ENCODE results near the gene BRSK2.

BRSK2 gene

DNA sequence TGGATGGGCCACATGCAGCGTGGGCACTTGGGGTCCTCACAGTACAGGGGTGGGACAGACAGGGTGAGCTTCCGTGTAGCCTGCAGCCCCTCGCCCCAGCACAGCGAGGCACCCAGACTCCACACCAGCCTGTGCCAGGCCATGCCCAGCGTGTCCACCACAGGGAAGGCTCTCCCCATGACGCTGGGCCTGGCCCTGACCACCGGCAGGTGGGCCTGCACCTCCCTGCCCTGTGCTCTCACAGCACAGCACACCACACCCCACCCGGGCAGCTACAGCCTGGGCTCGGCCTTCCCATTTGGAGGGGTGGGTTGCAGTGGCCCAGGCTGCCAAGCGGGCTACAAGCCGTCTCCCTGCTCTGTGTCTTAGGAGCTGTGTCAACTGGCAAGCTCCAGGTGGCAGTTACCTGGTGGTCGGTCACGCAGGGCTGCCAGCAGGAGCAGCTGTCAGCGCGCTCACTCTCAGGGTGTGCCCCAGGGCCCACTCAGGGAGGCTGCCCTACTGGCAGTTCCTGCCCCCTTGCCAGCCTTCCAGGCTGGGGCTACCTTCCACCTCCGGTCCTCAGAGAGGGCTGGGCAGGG is 92.2 kb downstream of the BRSK2 start:
- Histone ChIP-seq H3K79me2 (ENCODE audit: low read length) (no peaks in the 10 kb centered on the region), H3K4me1 (ENCODE audit: low read length) (no peaks in the 10 kb centered on the region), H3K27ac (ENCODE audit: low read length) (no peak overlapping the region), H3K9ac (ENCODE audit: low read length) (no peak overlapping the region), H3K9me3 (replicated peaks; ENCODE audit: insufficient read depth, low read length) (no peaks in the 10 kb centered on the region), H3K4me2 (ENCODE audit: low read depth, low read length) (no peak overlapping the region), H3K27me3 (replicated peaks; ENCODE audit: insufficient read depth, low read length) (no peaks in the 10 kb centered on the region), H3K9me2 (replicated peaks; ENCODE audit: insufficient read depth, low read length) (no peaks in the 10 kb centered on the region), H3K36me3 (replicated peaks; ENCODE audit: insufficient read depth, low read length) (no peaks in the 10 kb centered on the region), H3K4me3 (ENCODE audit: low read length) (no peak overlapping the region), H4K20me1 (ENCODE audit: insufficient read depth, low read length) (no peaks in the 10 kb centered on the region), H2AFZ (ENCODE audit: low read length) (no peak overlapping the region), H3F3A (ENCODE audit: insufficient read depth, low read length) (no peaks in the 10 kb centered on the region)
- DNase-seq: no peak
- TF ChIP-seq, protein P1, sequence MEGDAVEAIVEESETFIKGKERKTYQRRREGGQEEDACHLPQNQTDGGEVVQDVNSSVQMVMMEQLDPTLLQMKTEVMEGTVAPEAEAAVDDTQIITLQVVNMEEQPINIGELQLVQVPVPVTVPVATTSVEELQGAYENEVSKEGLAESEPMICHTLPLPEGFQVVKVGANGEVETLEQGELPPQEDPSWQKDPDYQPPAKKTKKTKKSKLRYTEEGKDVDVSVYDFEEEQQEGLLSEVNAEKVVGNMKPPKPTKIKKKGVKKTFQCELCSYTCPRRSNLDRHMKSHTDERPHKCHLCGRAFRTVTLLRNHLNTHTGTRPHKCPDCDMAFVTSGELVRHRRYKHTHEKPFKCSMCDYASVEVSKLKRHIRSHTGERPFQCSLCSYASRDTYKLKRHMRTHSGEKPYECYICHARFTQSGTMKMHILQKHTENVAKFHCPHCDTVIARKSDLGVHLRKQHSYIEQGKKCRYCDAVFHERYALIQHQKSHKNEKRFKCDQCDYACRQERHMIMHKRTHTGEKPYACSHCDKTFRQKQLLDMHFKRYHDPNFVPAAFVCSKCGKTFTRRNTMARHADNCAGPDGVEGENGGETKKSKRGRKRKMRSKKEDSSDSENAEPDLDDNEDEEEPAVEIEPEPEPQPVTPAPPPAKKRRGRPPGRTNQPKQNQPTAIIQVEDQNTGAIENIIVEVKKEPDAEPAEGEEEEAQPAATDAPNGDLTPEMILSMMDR (IDR thresholded peaks at IDR 0.05; ENCODE audit: low read length): no peak
- TF ChIP-seq EZH2 (optimal IDR thresholded peaks at IDR 0.05; ENCODE audit: low read depth, low read length) (no peak), EZH2phosphoT487 (IDR thresholded peaks at IDR 0.05; ENCODE audit: low read length) (no peak)

DNA sequence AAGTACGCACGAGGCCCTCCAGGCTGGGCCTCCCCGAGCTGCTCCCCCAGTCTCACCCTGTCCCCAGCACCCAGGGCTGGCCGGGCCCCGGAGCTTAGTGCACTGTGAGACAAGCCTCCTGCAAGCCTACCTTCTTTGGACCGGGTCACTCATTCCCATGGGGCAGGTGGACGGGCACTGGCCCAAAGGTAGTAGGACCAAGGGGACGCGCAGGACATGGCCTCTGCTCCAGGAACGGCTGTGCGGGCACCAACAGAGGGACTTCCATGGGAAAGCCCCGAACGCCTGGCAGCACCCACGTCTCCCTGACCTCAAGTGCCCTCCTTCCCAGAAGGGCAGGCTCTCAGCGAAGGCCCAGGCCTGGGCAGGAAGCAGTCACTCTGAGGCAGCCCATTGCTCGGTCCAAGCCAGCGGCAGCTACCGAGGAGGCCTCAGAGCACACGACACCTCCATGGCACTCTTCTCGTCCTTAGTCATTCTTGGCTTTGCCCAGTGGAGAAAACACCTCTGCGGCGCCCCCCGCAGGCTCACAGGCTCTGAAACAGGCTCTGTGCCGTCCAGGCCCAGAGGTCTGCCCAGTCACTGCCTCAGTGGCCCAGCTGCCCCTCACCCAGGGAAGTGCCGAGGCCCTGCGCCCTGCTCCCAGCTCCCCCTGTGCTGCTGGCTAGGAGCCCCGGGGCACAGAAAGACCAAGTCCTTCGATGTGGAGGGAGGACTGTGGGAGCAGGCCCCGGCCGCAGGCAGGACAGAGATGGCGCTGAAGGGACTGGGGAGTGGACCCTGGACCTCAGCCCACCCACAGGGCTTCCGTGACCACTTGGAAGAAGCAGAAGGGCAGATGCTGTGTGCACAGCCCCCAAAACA is 93.1 kb downstream of the BRSK2 start:
- no peak for DNase-seq
- Histone ChIP-seq H2AFZ (ENCODE audit: low read length) (no peak overlapping the region), H3K9me3 (replicated peaks; ENCODE audit: insufficient read depth, low read length) (no peaks in the 10 kb centered on the region), H3K27ac (ENCODE audit: low read length) (no peak overlapping the region), H3K4me2 (ENCODE audit: low read depth, low read length) (no peak overlapping the region), H3F3A (ENCODE audit: insufficient read depth, low read length) (no peaks in the 10 kb centered on the region), H3K79me2 (ENCODE audit: low read length) (no peaks in the 10 kb centered on the region), H4K20me1 (ENCODE audit: insufficient read depth, low read length) (no peaks in the 10 kb centered on the region), H3K27me3 (replicated peaks; ENCODE audit: insufficient read depth, low read length) (no peaks in the 10 kb centered on the region), H3K4me3 (ENCODE audit: low read length) (no peak overlapping the region), H3K36me3 (replicated peaks; ENCODE audit: insufficient read depth, low read length) (no peaks in the 10 kb centered on the region), H3K9me2 (replicated peaks; ENCODE audit: insufficient read depth, low read length) (no peaks in the 10 kb centered on the region), H3K9ac (ENCODE audit: low read length) (no peak overlapping the region), H3K4me1 (ENCODE audit: low read length) (no peaks in the 10 kb centered on the region)
- no peak for TF ChIP-seq EZH2 (optimal IDR thresholded peaks at IDR 0.05; ENCODE audit: low read depth, low read length)
- TF ChIP-seq, protein P1 (IDR thresholded peaks at IDR 0.05; ENCODE audit: low read length): no peak
- TF ChIP-seq EZH2phosphoT487 (IDR thresholded peaks at IDR 0.05; ENCODE audit: low read length): no peak

DNA sequence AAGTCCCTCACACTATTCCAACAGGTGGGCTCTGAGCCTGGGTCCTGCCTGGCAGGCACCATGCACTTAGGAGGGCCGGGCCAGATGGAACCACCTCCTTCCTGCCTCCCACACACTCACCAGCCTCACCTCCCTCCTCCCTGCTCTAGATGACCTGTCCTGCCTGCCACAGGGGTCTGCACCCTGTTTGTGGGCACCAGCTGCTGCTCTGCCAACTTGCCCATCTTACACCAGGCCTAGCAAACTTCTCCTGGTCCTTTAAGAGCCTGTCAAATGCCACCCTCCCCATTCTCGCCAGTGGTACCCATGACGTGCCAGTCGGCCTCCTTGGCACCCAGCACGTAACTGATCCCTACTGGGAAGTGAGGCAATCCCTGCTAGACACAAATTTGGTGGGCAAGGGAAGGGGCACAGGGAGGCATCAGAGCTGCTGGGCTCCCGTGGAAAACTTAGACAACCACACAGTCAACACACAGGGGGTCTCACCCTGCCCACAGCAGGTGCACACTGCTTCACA is 93.8 kb downstream of the BRSK2 start:
- Histone ChIP-seq H4K20me1 (ENCODE audit: insufficient read depth, low read length) (no peaks in the 10 kb centered on the region), H2AFZ (ENCODE audit: low read length) (no peak overlapping the region), H3K4me1 (ENCODE audit: low read length) (no peaks in the 10 kb centered on the region), H3K4me3 (ENCODE audit: low read length) (no peak overlapping the region), H3K27me3 (replicated peaks; ENCODE audit: insufficient read depth, low read length) (no peaks in the 10 kb centered on the region), H3K79me2 (ENCODE audit: low read length) (no peaks in the 10 kb centered on the region), H3K9me3 (replicated peaks; ENCODE audit: insufficient read depth, low read length) (no peaks in the 10 kb centered on the region), H3K4me2 (ENCODE audit: low read depth, low read length) (no peak overlapping the region), H3K9ac (ENCODE audit: low read length) (no peak overlapping the region), H3K36me3 (replicated peaks; ENCODE audit: insufficient read depth, low read length) (no peaks in the 10 kb centered on the region), H3F3A (ENCODE audit: insufficient read depth, low read length) (no peaks in the 10 kb centered on the region), H3K9me2 (replicated peaks; ENCODE audit: insufficient read depth, low read length) (no peaks in the 10 kb centered on the region), H3K27ac (ENCODE audit: low read length) (no peak overlapping the region)
- no peak for TF ChIP-seq EZH2 (optimal IDR thresholded peaks at IDR 0.05; ENCODE audit: low read depth, low read length)
- no peak for DNase-seq
